CD4-positive, alpha-beta T cell (primary cell): Measurements from ENCODE around the gene RREB1. TPM values are rescaled to one million over a fixed set of nuclear protein-coding genes. Genes with fewer than 3 reads are reported as not detected.

ENCODE experiments used
- ATAC-seq: fragments of 200-7000 bp; cut with Tn5 transposase; one replicate; pipeline ENCODE4 v1.10.0; 2022; ENCODE audit warnings: mild to moderate bottlenecking; ENCODE audit not compliant: poor library complexity
- CTCF ChIA-PET: fragments of 350-600 bp; sonication (Branson Sonifier 250); formaldehyde crosslinking; loops from one replicate; lab custom pipeline; 2021; ENCODE audit warnings: antibody characterized with exemption, inconsistent platforms; lab: Charles Lee
- POLR2A ChIA-PET: fragments of 350-600 bp; sonication (Branson Sonifier 250); formaldehyde crosslinking; loops from one replicate; lab custom pipeline; 2021; ENCODE audit warnings: antibody characterized with exemption, inconsistent platforms; lab: Charles Lee
- DNase-seq, 14 experiments: peaks; one replicate each; pipeline ENCODE4 v3.0.0-alpha.2; 2013 to 2020; ENCODE audit warnings: mixed read lengths in 2 of 14
- H3K27ac ChIP-seq, 2 donors: one replicate each; pipeline versions ENCODE4 v1.5.1 to v1.7.0; 2013; ENCODE audit warnings: low read length in 2 of 2, low read depth in 1 of 2, mild to moderate bottlenecking in 1 of 2
- H3K27me3 ChIP-seq, 2 experiments: 1 replicate in 1 of 2; 2 replicates in 1 of 2; pipeline versions ENCODE4 v1.6.1 to v1.7.0; 2013; ENCODE audit warnings: low read length in 2 of 2, control low read depth in 1 of 2, mild to moderate bottlenecking in 1 of 2, moderate library complexity in 1 of 2; ENCODE audit not compliant: insufficient read depth in 2 of 2, control insufficient read depth in 1 of 2
- H3K36me3 ChIP-seq: one replicate; pipeline ENCODE4 v1.6.1; 2013; ENCODE audit warnings: low read length, control low read depth; ENCODE audit not compliant: insufficient read depth
- H3K4me1 ChIP-seq: one replicate; pipeline ENCODE4 v1.6.1; 2013; ENCODE audit warnings: low read length, control low read depth; ENCODE audit not compliant: insufficient read depth
- H3K4me3 ChIP-seq: one replicate; pipeline ENCODE4 v1.5.1; 2013; ENCODE audit warnings: mild to moderate bottlenecking, low read length, moderate library complexity
- H3K9me3 ChIP-seq, 2 experiments: 1 replicate in 1 of 2; 2 replicates in 1 of 2; pipeline versions ENCODE4 v1.6.1 to v1.7.0; 2013; ENCODE audit warnings: low read length in 2 of 2, mild to moderate bottlenecking in 2 of 2, control low read depth in 1 of 2, moderate library complexity in 1 of 2; ENCODE audit not compliant: control insufficient read depth in 1 of 2, insufficient read depth in 1 of 2
- H3K27ac Mint-ChIP-seq: one replicate; pipeline ENCODE4 v1.8.0; 2020; ENCODE audit warnings: mixed read lengths
- H3K27me3 Mint-ChIP-seq: one replicate; pipeline ENCODE4 v1.8.0; 2021; ENCODE audit warnings: mixed read lengths
- H3K36me3 Mint-ChIP-seq: one replicate; pipeline ENCODE4 v1.8.0; 2021; ENCODE audit warnings: low read depth, mixed read lengths
- H3K4me1 Mint-ChIP-seq: one replicate; pipeline ENCODE4 v1.8.0; 2021; ENCODE audit warnings: low read depth, mixed read lengths
- H3K4me3 Mint-ChIP-seq: one replicate; pipeline ENCODE4 v1.8.0; 2020; ENCODE audit warnings: mild to moderate bottlenecking, mixed read lengths
- H3K9me3 Mint-ChIP-seq: one replicate; pipeline ENCODE4 v1.8.0; 2020; ENCODE audit warnings: mixed read lengths
- intact Hi-C, 2 experiments: fragments of 100-400 bp; cut with DNase I in 1 of 2; cut with micrococcal nuclease in 1 of 2; formaldehyde crosslinking; loops; one replicate each; pipeline versions ENCODE4 v1.15.1 to v1.9.0; 2023 to 2025; cut with DNase I, micrococcal nuclease
- total RNA-seq, 174 experiments: library from RNA in 2 of 174; stranded (reverse) in 2 of 174; gene quantifications; one replicate each; pipeline ENCODE4 v1.2.3 and lab custom pipeline; 2021 to 2026
- TF ChIP-seq, protein P1 (sequence below): fragments of 200-600 bp; IDR thresholded peaks from one replicate; pipeline ENCODE4 v1.8.0; 2022; ENCODE audit warnings: antibody characterized with exemption, mild to moderate bottlenecking

Gene RREB1
- total RNA-seq, 2 experiments from 2014 or later = 56.5 to 60.0 TPM

DNA sequence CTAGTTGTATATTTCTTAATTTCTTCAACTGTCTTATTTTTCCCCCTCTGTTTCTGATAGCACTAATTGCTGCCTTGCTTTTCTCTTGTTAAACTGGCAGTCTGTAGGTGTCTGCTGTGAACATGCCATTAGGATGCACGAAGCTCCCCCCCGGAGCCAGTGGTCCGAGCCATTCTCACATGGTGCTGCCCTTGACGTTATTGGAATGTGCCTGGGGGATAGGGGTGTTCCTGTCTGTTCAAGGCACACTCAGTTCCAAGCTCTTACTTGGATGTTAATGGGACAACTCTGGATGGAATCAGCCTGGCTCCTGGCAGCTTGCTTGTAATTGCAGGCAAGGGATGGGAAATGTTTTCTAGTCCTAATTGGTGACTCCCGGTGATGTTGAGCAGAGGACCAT is 68.4 kb downstream of the RREB1 start:
- intact Hi-C loops = no loop called here
- Mint-ChIP-seq H3K9me3 (no peaks in the 10 kb centered on the region), H3K36me3 (peaks cover 49% of the 10 kb centered on the region), H3K27me3 (no peaks in the 10 kb centered on the region), H3K27ac (no peak overlapping the region), H3K4me3 (no peak overlapping the region), H3K4me1 (peaks cover 19% of the 10 kb centered on the region)
- H3K36me3 ChIP-seq = peaks cover 31% of the 10 kb centered on the region
- H3K27ac ChIP-seq = no peak overlapping the region
- no peak overlapping the region for H3K4me3 ChIP-seq
- no peaks in the 10 kb centered on the region for H3K9me3 ChIP-seq
- H3K4me1 ChIP-seq = no peaks in the 10 kb centered on the region
- no peak for DNase-seq
- POLR2A ChIA-PET = no interaction called here
- no peak for ATAC-seq
- CTCF ChIA-PET = no interaction called here
- TF ChIP-seq, protein P1, sequence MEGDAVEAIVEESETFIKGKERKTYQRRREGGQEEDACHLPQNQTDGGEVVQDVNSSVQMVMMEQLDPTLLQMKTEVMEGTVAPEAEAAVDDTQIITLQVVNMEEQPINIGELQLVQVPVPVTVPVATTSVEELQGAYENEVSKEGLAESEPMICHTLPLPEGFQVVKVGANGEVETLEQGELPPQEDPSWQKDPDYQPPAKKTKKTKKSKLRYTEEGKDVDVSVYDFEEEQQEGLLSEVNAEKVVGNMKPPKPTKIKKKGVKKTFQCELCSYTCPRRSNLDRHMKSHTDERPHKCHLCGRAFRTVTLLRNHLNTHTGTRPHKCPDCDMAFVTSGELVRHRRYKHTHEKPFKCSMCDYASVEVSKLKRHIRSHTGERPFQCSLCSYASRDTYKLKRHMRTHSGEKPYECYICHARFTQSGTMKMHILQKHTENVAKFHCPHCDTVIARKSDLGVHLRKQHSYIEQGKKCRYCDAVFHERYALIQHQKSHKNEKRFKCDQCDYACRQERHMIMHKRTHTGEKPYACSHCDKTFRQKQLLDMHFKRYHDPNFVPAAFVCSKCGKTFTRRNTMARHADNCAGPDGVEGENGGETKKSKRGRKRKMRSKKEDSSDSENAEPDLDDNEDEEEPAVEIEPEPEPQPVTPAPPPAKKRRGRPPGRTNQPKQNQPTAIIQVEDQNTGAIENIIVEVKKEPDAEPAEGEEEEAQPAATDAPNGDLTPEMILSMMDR = no peak
- H3K27me3 ChIP-seq = no peaks in the 10 kb centered on the region

DNA sequence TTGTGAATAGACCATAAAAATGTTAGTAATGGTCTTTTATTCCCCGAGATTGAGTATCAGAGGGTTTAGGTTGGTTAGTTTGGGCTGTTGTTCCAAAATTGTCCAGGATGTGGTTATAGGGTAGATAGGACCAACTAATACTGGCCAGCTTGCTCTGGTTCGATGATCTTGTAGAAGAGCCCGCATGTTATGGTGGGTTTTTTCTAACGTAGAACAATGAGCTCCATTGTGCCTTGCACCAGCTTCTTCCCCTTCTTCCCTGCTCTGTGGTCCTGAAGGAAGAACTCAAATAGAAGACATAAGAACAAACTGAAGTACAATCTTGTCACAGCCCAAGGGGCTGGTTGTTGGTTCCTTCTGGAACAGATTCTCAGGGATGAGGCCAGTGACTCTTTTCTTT is 70.5 kb downstream of the RREB1 start:
- H3K27ac ChIP-seq = no peak overlapping the region
- ATAC-seq (no peak), DNase-seq (no peak)
- Mint-ChIP-seq H3K4me3 (no peak overlapping the region), H3K9me3 (no peaks in the 10 kb centered on the region), H3K27ac (no peak overlapping the region), H3K27me3 (no peaks in the 10 kb centered on the region), H3K36me3 (peaks cover 68% of the 10 kb centered on the region), H3K4me1 (peaks cover 9% of the 10 kb centered on the region)
- ChIA-PET CTCF (no interaction called here), POLR2A (no interaction called here)
- TF ChIP-seq, protein P1 = no peak
- no peaks in the 10 kb centered on the region for H3K4me1 ChIP-seq
- H3K9me3 ChIP-seq = no peaks in the 10 kb centered on the region
- no peaks in the 10 kb centered on the region for H3K27me3 ChIP-seq
- intact Hi-C loops = no loop called here
- H3K36me3 ChIP-seq = peaks cover 52% of the 10 kb centered on the region
- H3K4me3 ChIP-seq = no peak overlapping the region

DNA sequence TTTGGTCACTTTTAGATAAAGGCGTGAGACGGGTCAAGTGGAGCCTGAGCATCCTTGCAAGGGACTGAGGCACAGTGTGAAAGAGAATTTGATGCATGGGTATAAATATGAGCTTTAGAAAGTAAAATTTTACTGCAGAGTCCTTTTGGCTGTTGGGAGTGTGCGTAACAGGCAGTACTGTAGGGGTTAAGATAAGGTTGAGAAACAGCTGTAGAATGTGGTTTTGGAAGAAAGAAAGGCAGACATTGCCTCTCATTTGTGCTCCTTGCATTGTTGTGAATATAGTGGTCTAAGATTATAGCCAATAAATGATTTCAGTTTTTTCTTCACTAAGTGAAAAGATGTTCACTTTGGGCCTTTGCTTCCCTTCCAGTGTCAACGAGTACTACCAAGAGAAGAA is 73.0 kb downstream of the RREB1 start:
- Mint-ChIP-seq H3K27ac (no peak overlapping the region), H3K9me3 (no peaks in the 10 kb centered on the region), H3K4me3 (no peak overlapping the region), H3K36me3 (peaks cover 90% of the 10 kb centered on the region), H3K27me3 (no peaks in the 10 kb centered on the region), H3K4me1 (peaks cover 11% of the 10 kb centered on the region)
- no peaks in the 10 kb centered on the region for H3K27me3 ChIP-seq
- TF ChIP-seq, protein P1 = no peak
- H3K4me1 ChIP-seq = no peaks in the 10 kb centered on the region
- POLR2A ChIA-PET = no interaction called here
- no peak for DNase-seq
- no peak overlapping the region for H3K4me3 ChIP-seq
- H3K9me3 ChIP-seq = no peaks in the 10 kb centered on the region
- intact Hi-C loops = no loop called here
- no peak for ATAC-seq
- no peak overlapping the region for H3K27ac ChIP-seq
- CTCF ChIA-PET = no interaction called here
- peaks cover 67% of the 10 kb centered on the region for H3K36me3 ChIP-seq
